Activated CD4-positive, alpha-beta T cell treated with anti-CD3 and anti-CD28 coated beads, Interleukin-2, Interleukin-4, amounts not matched to agents 100 ng/mL and 50 ng/mL, durations not matched to agents 16 hours and 8 hours (primary cell): ENCODE measurements around the gene RSPH1.
A peak's percentile ranks its signal among the peaks of the same experiment; 100 is the strongest.

Experiments
- DNase-seq: peaks from one replicate; pipeline ENCODE4 v3.0.0-alpha.2; 2020; ENCODE audit warnings: low spot score

RSPH1 gene

DNA sequence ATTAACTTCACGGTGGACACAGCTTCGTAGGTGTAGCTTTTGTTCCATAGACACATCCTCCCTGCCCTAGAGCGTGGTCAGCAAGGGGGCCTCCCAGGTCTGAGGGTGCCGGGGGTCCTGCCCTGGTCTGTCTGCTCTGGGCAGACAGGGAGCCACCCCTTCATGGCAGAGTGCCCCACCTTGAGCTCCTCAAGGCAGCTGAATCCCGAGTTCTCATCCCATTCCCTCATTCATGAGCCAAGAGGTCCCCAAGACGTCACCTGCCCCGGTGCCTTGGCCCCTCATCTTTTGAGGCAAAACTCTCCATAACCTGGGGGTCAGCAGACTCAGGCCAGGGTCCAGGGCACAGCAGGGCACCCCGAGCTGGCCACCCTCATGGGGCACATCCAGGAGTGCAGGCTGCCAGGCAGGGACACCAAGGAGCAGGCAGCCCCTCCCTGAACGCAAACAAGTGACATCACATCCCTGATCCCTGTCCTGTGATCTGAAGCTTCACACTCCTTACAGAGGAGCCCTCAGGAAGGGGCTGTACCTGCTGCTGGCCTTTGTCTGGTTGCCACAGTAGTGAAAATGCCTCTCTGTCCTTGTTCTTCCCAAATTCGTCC is 69.0 kb downstream of the RSPH1 start:
- DNase-seq = no peak

DNA sequence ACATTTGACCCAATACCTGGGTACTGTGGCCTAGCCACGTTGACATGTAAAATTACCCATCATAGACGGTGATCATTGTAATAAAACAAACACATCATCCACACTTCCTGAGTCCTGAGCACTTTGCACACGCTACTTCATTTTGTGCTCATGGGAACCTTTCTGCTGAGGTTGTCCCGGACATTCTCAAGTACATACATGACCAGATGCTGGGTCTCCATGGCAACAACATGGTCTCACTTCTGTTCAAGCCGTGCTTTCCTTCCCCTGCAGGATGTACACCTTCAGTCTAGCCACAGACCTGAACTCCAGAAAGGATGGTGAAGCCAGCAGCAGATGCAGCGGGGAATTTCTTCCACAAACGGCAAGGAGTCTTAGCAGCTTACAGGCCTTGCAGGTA is 69.6 kb downstream of the RSPH1 start:
- no peak for DNase-seq

DNA sequence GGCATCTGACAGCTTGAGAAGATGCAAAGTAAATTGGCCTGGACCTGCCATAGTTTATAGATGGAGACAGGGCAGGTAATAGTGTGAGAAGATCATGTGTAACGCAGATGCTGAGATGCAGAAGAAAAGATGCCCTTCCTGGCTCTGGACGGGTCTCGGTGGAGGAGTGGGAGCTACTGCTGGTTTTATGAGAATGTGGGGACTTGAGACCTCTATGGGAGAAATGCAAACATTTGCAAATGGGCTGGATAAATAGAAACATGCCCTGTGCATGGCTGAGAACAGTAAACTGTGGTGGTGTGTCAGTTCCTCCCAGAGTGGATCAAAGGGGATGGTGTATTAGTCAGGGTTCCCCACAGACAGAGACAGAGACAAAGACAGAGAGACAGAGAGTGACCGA is 70.4 kb downstream of the RSPH1 start:
- DNase-seq = peak; percentile 51

DNA sequence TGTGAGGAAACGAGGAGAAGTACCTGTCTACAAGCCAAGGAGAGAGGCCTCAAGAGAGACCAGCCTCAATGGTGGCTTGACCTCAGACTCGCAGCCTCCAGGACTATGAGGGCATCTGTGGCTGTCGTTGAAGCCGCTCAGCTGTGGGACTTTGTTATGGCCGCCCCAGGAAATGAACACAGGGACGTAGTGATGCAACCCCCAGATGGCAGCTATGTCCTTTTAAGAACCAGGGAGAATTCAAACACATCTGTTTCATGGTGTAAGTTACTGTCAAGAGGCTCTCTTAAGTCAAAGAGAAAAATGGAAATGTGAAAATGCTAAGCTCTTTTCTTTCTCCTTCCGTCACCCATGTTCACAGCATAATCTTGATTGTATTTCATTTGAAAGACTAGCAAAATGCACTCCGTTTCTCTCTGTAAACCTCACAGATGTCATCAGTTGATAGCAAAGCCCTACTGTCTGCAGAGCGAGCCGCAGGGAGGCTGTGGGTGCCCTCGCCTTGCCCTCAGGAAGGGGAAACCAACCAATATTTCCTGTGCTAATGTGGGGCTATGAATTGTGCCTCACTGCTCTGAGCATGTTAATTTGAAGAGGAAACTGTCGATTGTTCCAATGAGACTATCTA is 71.0 kb downstream of the RSPH1 start:
- peak; percentile 87 for DNase-seq

DNA sequence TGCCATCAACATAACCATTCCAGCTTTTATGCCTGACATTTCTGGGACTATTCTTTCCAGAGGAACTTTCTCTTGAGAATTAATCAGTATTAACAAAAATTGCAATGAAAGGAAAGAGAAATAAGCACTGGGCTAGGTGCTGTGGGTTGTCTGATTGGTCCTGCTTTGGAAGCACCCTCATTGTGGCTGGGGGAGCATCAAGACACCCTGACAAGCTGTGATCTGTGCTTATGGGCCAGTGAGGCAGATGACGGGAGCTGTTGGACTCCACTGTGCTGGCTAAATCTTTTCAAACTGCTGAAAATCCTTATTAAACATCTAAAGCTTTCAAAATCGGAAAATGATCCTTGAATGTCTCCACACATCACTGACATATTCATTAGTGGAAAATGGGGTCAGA is 72.3 kb downstream of the RSPH1 start:
- no peak for DNase-seq

DNA sequence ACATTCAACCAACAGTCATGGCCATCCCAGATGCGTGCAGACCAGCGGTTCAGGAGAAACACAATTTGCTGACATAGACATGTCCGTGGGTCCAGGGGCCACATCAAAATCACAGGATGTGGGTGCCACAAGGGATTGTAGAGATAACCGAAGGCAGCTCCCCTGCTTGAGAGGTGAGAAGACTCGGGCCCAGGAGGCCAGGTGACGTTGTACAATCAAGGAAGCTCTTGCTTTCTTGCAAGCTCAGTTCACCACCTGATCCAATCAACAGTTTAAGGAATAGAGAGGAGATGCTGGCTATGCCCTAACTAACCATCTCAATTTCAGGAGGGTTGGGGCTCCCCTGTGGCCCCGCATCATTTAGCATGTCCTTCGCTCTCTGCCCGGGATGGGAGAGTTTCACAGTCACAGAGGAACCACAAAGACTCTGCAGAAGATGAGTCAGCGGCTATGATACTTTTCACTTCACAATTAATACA is 72.8 kb downstream of the RSPH1 start:
- DNase-seq = peak; percentile 75
